Amygdala (tissue), 56 donors: ENCODE measurements around the gene PRR12.

ENCODE experiments used
- DNase-seq, 56 donors: peaks; one replicate each; lab custom pipeline; 2025; lab: John Stamatoyannopoulos, UW

The PRR12 gene

GRCh38 chr19:49564616-49565045, 26.4 kb upstream of the PRR12 start:
- no peak for DNase-seq

GRCh38 chr19:49565261-49565660, 25.7 kb upstream of the PRR12 start:
- no peak for DNase-seq

- DNase-seq, result no peak
Measured at GRCh38 chr19:49566302-49566701, 24.7 kb upstream of the PRR12 start.

GRCh38 chr19:49567861-49568441, 23.0 kb upstream of the PRR12 start:
- no peak for DNase-seq

GRCh38 chr19:49570138-49570856, 20.7 kb upstream of the PRR12 start:
- peak in 17 of 56 donors; percentile 2 to 68 (median 22) for DNase-seq

- no peak for DNase-seq
Measured at GRCh38 chr19:49570997-49571676, 19.8 kb upstream of the PRR12 start.

- DNase-seq, result no peak
Measured at GRCh38 chr19:49573009-49573408, 18.0 kb upstream of the PRR12 start.

- DNase-seq, result no peak
Measured at GRCh38 chr19:49573425-49573824, 17.6 kb upstream of the PRR12 start.

- DNase-seq, result no peak
Measured at GRCh38 chr19:49574206-49574755, 16.7 kb upstream of the PRR12 start.

- DNase-seq, result no peak
Measured at GRCh38 chr19:49579193-49579592, 11.8 kb upstream of the PRR12 start.

GRCh38 chr19:49579947-49580263, 11.1 kb upstream of the PRR12 start:
- no peak for DNase-seq

- DNase-seq, result peak; percentile 29 to 96 (median 87)
Measured at GRCh38 chr19:49580264-49581006, 10.5 kb upstream of the PRR12 start, which contains the start of gene NOSIP. NOSIP (minus strand) TSS chr19:49580556; CDS start chr19:49560691, 19,865 bp downstream.

GRCh38 chr19:49581007-49581508, 9.9 kb upstream of the PRR12 start, which contains the start of gene PRRG2:
PRRG2 (plus strand) TSS chr19:49581316; CDS start chr19:49583220, 1,904 bp downstream.
- no peak for DNase-seq

- no peak for DNase-seq
Measured at GRCh38 chr19:49583239-49583638, 7.7 kb upstream of the PRR12 start.

- peak in 9 of 56 donors; percentile 10 to 44 (median 22) for DNase-seq
Measured at GRCh38 chr19:49585023-49585422, 6.0 kb upstream of the PRR12 start.

- DNase-seq, result no peak
Measured at GRCh38 chr19:49587227-49587626, 3.8 kb upstream of the PRR12 start.

GRCh38 chr19:49588365-49589122, 2.4 kb upstream of the PRR12 start:
- DNase-seq, result no peak

GRCh38 chr19:49589502-49589905, 1.5 kb upstream of the PRR12 start:
- DNase-seq, result no peak
